G401.6 (cell line): ENCODE data around the gene SINHCAF.

ENCODE experiments used
- FAIRE-seq: peaks from 2 replicates; lab custom pipeline; 2012; peaks lifted over from hg19 to GRCh38; lab: Jason Lieb, UNC

The SINHCAF gene

DNA sequence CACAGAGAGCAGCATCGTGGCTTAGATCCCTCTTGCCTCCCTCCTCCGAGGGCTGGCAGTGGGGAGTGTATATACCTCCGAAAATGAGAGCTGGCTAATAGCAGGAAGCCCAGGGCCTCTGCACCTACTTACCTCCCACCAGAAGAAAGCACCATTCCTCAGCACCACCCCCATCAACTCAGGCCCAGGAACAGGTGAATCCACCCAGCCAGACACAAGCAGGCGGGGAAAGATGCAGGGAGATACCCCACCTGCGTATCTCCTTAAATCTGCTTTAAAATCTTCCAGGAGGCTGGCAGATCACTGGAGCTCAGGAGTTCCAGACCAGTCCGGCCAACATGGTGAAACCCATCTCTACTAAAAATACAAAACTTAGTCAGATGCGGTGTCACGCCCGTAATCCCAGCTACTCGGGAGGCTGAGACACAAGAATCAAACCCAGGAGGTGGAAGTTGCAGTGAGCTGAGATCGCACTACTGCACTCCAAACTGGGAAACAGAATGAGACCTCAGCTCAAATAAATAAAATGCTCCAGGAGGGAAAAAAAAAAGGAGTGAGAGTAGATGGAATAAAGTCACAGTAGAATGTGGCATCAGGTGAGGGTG is 93.5 kb downstream of the SINHCAF start:
- FAIRE-seq = no peak

DNA sequence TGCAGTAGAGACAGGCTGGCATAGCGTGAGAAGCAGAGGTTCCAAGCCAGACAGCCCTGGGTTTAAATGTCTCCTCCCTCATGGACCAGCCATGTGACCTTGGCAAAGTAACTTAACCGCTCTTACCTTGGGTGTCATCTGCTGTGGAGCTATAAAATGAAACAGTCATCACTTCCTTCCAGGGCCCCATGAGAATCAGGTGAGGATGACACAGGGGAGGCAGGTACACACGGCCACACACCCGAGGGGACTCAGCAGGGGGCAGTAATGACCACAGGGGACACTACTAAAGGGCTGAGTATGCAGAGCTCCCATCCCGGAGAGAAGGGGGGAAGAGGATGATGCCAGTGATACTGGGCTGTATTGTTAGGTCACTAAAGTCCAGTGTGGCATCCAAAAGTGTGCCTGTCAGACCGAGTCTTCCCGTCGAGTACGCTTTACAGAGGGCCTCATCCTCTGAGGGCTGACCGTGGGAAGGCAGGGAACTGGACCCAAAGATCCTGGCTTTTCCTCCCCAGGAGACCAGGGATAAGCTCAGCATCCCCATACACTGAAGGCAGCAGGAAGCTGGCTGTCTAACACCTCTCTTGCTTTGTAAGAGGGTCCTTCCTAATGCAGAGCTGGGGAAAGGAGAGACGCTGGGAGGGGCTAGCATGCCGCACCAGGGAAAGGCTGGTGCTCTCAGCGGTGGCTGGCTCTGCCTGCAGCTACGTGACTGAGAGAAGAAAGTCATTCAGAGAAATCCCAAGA is 94.2 kb downstream of the SINHCAF start:
- no peak for FAIRE-seq
